ENCODE data around the gene LRFN2. TPM values are rescaled to one million over a fixed set of nuclear protein-coding genes. Genes with fewer than 3 reads are reported as not detected.

LRFN2 gene
- total RNA-seq, 4 donors from 2014 or later = 0.83 TPM; not detected in 3

DNA sequence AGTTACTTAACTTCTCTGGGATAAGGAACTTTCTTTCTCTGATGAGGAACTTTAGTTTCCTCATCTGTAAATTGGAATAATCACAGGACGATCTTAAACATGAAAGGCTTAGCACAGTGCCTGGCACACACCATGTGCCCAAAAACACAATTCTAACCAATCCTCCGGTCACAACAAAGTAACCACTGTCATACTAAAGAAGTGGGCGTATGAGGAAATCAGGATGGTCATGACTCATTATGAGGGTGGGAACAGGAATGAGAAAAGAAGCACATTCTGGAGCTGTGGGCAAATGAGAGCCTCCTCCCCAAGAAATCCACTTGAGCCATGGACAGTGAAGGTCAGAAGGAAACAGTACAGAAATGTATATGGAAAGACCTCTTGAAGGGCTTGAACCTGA lies 82.9 kb downstream of the LRFN2 start:
- Histone ChIP-seq H3K4me1 (no peaks in the 10 kb centered on the region), H3K27ac (no peak overlapping the region), H3K27me3 (no peaks in the 10 kb centered on the region), H3K9me3 (no peaks in the 10 kb centered on the region), H3K4me3 (no peak overlapping the region), H3K36me3 (no peaks in the 10 kb centered on the region)
- TF ChIP-seq CTCF (IDR thresholded peaks at IDR 0.05) (no peak), POLR2A (IDR thresholded peaks at IDR 0.05) (no peak)
- no peak for DNase-seq

DNA sequence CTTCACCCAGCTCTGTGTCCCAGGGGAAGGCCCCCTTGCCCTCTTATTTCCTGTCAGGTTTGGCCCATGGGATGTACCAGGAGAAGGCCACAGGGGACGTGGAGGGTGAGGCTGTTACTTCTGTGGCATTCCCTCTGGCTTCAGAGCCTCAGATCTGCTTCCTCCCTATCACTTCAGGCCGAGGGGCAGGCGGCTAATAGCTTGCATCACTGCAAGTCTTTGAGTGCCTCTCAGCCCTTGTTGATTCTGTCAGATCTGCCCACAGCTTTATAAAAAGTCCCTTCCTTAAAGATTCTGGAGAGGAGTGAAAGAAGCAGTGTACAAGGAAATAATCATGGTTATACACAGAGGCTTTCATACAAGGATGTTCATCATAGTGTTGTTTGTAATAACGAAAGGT lies 86.9 kb downstream of the LRFN2 start:
- H3K4me3 ChIP-seq = no peak overlapping the region
- H3K9me3 ChIP-seq = no peaks in the 10 kb centered on the region
- TF ChIP-seq POLR2A (IDR thresholded peaks at IDR 0.05) (no peak), CTCF (IDR thresholded peaks at IDR 0.05) (no peak)
- no peak overlapping the region for H3K27ac ChIP-seq
- H3K27me3 ChIP-seq = no peaks in the 10 kb centered on the region
- no peaks in the 10 kb centered on the region for H3K36me3 ChIP-seq
- no peaks in the 10 kb centered on the region for H3K4me1 ChIP-seq
- DNase-seq = no peak

GRCh38 chr6:40499215-40499614 lies 87.9 kb downstream of the LRFN2 start:
- no peak for DNase-seq
- no peak overlapping the region for H3K27ac ChIP-seq
- no peaks in the 10 kb centered on the region for H3K4me1 ChIP-seq
- no peaks in the 10 kb centered on the region for H3K36me3 ChIP-seq
- TF ChIP-seq CTCF (IDR thresholded peaks at IDR 0.05) (no peak), POLR2A (IDR thresholded peaks at IDR 0.05) (no peak)
- H3K9me3 ChIP-seq = no peaks in the 10 kb centered on the region
- H3K4me3 ChIP-seq = no peak overlapping the region
- no peaks in the 10 kb centered on the region for H3K27me3 ChIP-seq

- Histone ChIP-seq H3K36me3 (no peaks in the 10 kb centered on the region), H3K9me3 (no peaks in the 10 kb centered on the region), H3K27me3 (no peaks in the 10 kb centered on the region), H3K27ac (no peak overlapping the region), H3K4me3 (no peak overlapping the region), H3K4me1 (no peaks in the 10 kb centered on the region)
- no peak for DNase-seq
- TF ChIP-seq CTCF (IDR thresholded peaks at IDR 0.05) = no peak
- no peak for TF ChIP-seq POLR2A (IDR thresholded peaks at IDR 0.05)
Measured at GRCh38 chr6:40498148-40498547, 89.0 kb downstream of the LRFN2 start.

- no peak for DNase-seq
- H3K9me3 ChIP-seq = no peaks in the 10 kb centered on the region
- H3K4me1 ChIP-seq = no peaks in the 10 kb centered on the region
- H3K27ac ChIP-seq = no peak overlapping the region
- H3K4me3 ChIP-seq = no peak overlapping the region
- TF ChIP-seq POLR2A (IDR thresholded peaks at IDR 0.05) (no peak), CTCF (IDR thresholded peaks at IDR 0.05) (no peak)
- no peaks in the 10 kb centered on the region for H3K36me3 ChIP-seq
- no peaks in the 10 kb centered on the region for H3K27me3 ChIP-seq
Measured at GRCh38 chr6:40492187-40492586, 95.0 kb downstream of the LRFN2 start.

GRCh38 chr6:40490508-40490907 lies 96.7 kb downstream of the LRFN2 start:
- no peaks in the 10 kb centered on the region for H3K36me3 ChIP-seq
- no peak overlapping the region for H3K4me3 ChIP-seq

More at GRCh38 chr6:40490508-40490907, 96.7 kb downstream of the LRFN2 start:
- no peak for DNase-seq
- TF ChIP-seq POLR2A (IDR thresholded peaks at IDR 0.05) (no peak), CTCF (IDR thresholded peaks at IDR 0.05) (no peak)
- Histone ChIP-seq H3K9me3 (no peaks in the 10 kb centered on the region), H3K4me1 (no peaks in the 10 kb centered on the region), H3K27ac (no peak overlapping the region), H3K27me3 (no peaks in the 10 kb centered on the region)
